Panc1 (cell line): ENCODE data around the gene NCK2.

Source experiments
- CTCF ChIP-seq: fragments of 450-650 bp; IDR thresholded peaks from 2 replicates; pipeline ENCODE4 v1.5.1; 2017; ENCODE audit warnings: mild to moderate bottlenecking
- SIN3A ChIP-seq: IDR thresholded peaks from 2 replicates; pipeline ENCODE4 v1.6.1; 2012; ENCODE audit warnings: low read depth, mild to moderate bottlenecking, low read length, moderate library complexity, borderline replicate concordance; ENCODE audit not compliant: insufficient read depth

GRCh38 chr2:105773568-105773967 is 28.9 kb downstream of the NCK2 start:
- TF ChIP-seq CTCF (no peak), SIN3A (no peak)
